Tibial nerve (tissue), 4 donors: ENCODE measurements around the gene PHYHIPL. TPM values are rescaled to one million over a fixed set of nuclear protein-coding genes. Genes with fewer than 3 reads are reported as not detected.

ENCODE experiments used
- DNase-seq, 2 donors: peaks; one replicate each; pipeline ENCODE4 v3.0.0-alpha.2; 2019; ENCODE audit warnings: low spot score in 2 of 2
- H3K27ac ChIP-seq, 4 donors: fragments of 200-600 bp; sonication (generic) in 3 of 4; one replicate each; pipeline ENCODE4 v1.5.1; 2017 to 2019; ENCODE audit warnings: mild to moderate bottlenecking in 1 of 4
- H3K27me3 ChIP-seq, 2 donors: fragments of 200-600 bp; sonication (generic) in 1 of 2; one replicate each; pipeline versions ENCODE4 v1.5.1 to v1.6.0; 2017 to 2019
- H3K36me3 ChIP-seq, 3 donors: fragments of 200-600 bp; sonication (generic); one replicate each; pipeline ENCODE4 v1.5.1; 2018 to 2019
- H3K4me1 ChIP-seq, 4 donors: fragments of 200-600 bp; sonication (generic) in 3 of 4; one replicate each; pipeline ENCODE4 v1.5.1; 2017 to 2019
- H3K4me3 ChIP-seq, 4 donors: fragments of 200-600 bp; sonication (generic) in 3 of 4; one replicate each; pipeline ENCODE4 v1.5.1; 2017 to 2019; ENCODE audit warnings: mild to moderate bottlenecking in 1 of 4, moderate library complexity in 1 of 4
- H3K9me3 ChIP-seq, 4 donors: fragments of 200-600 bp; sonication (generic) in 3 of 4; one replicate each; pipeline ENCODE4 v1.5.1; 2017 to 2019
- CTCF ChIP-seq, 5 experiments: fragments of 200-600 bp in 3 of 5; fragments of 450-650 bp in 2 of 5; sonication (generic) in 3 of 5; IDR thresholded peaks; one replicate each; pipeline ENCODE4 v1.5.1; 2016 to 2019; ENCODE audit warnings: antibody characterized with exemption in 5 of 5, mild to moderate bottlenecking in 3 of 5, moderate library complexity in 2 of 5
- EP300 ChIP-seq, 2 donors: sonication (generic); formaldehyde crosslinking; IDR thresholded peaks; one replicate each; pipeline ENCODE4 v1.6.1; 2017; ENCODE audit warnings: antibody characterized with exemption in 2 of 2, mild to moderate bottlenecking in 1 of 2
- POLR2A ChIP-seq, 2 donors: fragments of 450-650 bp; IDR thresholded peaks; one replicate each; pipeline ENCODE4 v1.6.1; 2017; ENCODE audit warnings: antibody characterized with exemption in 2 of 2, mild to moderate bottlenecking in 2 of 2, moderate library complexity in 2 of 2
- WGBS, 2 donors: methylation state at CpG; one replicate each; pipeline ENCODE4 v1.1.5; 2018; 5-methylcytosine and 5-hydroxymethylcytosine counted together
- total RNA-seq, 4 donors: library from RNA; depleted of rRNA; stranded (reverse); fragments of >200 nt; gene quantifications; one replicate each; pipeline ENCODE4 v1.1.0, GENCODE V29; 2016

Gene PHYHIPL
- total RNA-seq, result under 1 TPM in 1 of 4 donors, not detected in 3; 0.20 TPM

- TF ChIP-seq POLR2A (IDR thresholded peaks at IDR 0.05) (no peak), EP300 (IDR thresholded peaks at IDR 0.05) (no peak), CTCF (IDR thresholded peaks at IDR 0.05) (no peak)
- Histone ChIP-seq H3K4me3 (peak within 1 kb of the TSS; percentile 22 to 50 (median 34)), H3K4me1 (peaks cover 0 to 20% (median 3%) of the 10 kb centered on the region in 4 donors), H3K27ac (no peak within 1 kb of the TSS), H3K36me3 (no peaks in the 10 kb centered on the region), H3K27me3 (peaks cover 0 to 36% of the 10 kb centered on the region in 2 donors), H3K9me3 (no peaks in the 10 kb centered on the region)
- DNase-seq, result no peak
- WGBS, 2 donors, result 2% methylated on average over 38 to 40 of the region's 90 CpGs
Observed at GRCh38 chr10:59176241-59177030, at the start of gene PHYHIPL. Gene PHYHIPL, plus strand, starts transcription at chr10:59176643. Its CDS starts 211 bp downstream, at chr10:59176854.

- H3K4me1 ChIP-seq, result no peaks in the 10 kb centered on the region
- TF ChIP-seq CTCF (IDR thresholded peaks at IDR 0.05), result no peak
- TF ChIP-seq POLR2A (IDR thresholded peaks at IDR 0.05), result no peak
- TF ChIP-seq EP300 (IDR thresholded peaks at IDR 0.05), result no peak
- no peak overlapping the region for H3K4me3 ChIP-seq
- WGBS, 2 donors, result 90 to 98% methylated on average over 3 of the region's 3 CpGs
- no peak overlapping the region for H3K27ac ChIP-seq
- no peaks in the 10 kb centered on the region for H3K36me3 ChIP-seq
- no peaks in the 10 kb centered on the region for H3K27me3 ChIP-seq
- H3K9me3 ChIP-seq, result no peaks in the 10 kb centered on the region
- no peak for DNase-seq
Observed at GRCh38 chr10:59126991-59127390, 49.5 kb upstream of the PHYHIPL start.

DNA sequence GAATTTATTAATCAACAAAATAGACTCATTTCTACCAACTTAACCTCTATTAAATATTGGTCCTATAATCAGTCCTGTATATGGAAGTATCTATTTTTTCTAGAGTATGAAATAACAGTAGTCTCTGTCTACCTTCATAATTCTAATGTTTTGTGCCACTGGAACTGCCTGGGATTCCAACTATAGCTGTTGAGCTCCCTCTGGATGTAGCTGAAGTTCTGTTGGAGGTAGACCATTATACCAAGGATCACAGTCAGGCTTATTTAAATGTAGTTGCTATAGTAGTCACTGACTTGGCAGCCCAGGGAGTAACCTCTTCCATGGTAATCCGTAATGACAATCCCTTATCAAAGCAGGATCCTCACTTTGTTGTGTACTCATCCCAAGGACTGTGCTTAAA, 48.5 kb upstream of the PHYHIPL start:
- Histone ChIP-seq H3K27ac (no peak overlapping the region), H3K27me3 (no peaks in the 10 kb centered on the region), H3K9me3 (no peaks in the 10 kb centered on the region), H3K36me3 (no peaks in the 10 kb centered on the region), H3K4me3 (no peak overlapping the region), H3K4me1 (no peaks in the 10 kb centered on the region)
- DNase-seq, result no peak
- WGBS, 2 donors, result 87 to 96% methylated on average over 1 of the region's 1 CpG
- no peak for TF ChIP-seq EP300 (IDR thresholded peaks at IDR 0.05)
- TF ChIP-seq POLR2A (IDR thresholded peaks at IDR 0.05), result no peak
- TF ChIP-seq CTCF (IDR thresholded peaks at IDR 0.05), result no peak

DNA sequence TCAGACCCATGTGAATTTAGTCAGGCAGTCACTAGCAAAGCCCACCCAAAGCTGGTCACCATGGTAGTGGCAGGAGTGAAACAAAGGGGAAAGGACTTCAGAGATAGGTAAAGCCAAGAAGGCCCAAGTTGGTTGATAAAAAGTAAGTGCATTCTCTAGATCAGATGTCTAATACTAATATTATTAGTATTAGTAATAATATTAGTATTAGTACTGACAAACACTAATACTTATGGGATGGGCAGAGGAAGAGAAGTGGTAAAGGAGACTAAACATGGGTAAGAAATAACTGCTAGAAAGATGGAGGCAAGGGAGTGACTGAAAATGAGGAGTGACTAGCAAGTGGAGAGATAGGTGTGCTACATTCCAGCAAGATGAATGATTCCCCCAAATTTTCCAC, 46.6 kb upstream of the PHYHIPL start:
- no peaks in the 10 kb centered on the region for H3K36me3 ChIP-seq
- no peaks in the 10 kb centered on the region for H3K27me3 ChIP-seq
- no peak for DNase-seq
- H3K4me3 ChIP-seq, result no peak overlapping the region
- no peak for TF ChIP-seq EP300 (IDR thresholded peaks at IDR 0.05)
- TF ChIP-seq CTCF (IDR thresholded peaks at IDR 0.05), result no peak
- no peak for TF ChIP-seq POLR2A (IDR thresholded peaks at IDR 0.05)
- no peak overlapping the region for H3K27ac ChIP-seq
- no peaks in the 10 kb centered on the region for H3K9me3 ChIP-seq
- no peaks in the 10 kb centered on the region for H3K4me1 ChIP-seq

DNA sequence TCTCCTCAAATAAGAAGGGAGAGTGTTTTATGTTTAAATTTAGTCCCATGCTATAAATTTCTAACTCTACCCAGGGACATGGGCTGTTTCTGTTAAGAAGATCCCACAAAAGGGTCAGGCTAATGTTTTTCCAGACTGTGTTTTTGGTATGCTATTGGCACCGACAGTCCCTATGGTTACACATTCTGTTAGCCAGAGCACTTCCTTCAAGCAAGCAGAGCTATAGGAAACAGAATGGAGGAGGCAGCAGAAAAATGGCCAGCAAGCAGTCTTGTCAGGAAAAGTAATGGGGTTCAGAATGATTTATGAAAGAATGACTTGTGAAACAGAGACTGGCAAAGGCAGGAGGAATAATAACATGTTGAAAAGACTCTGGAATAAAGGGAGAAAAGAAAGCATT, 44.8 kb upstream of the PHYHIPL start:
- H3K27me3 ChIP-seq, result no peaks in the 10 kb centered on the region
- no peak overlapping the region for H3K4me3 ChIP-seq
- 7 to 10% methylated on average over 1 of the region's 1 CpG for WGBS, 2 donors
- H3K9me3 ChIP-seq, result no peaks in the 10 kb centered on the region
- DNase-seq, result no peak
- no peaks in the 10 kb centered on the region for H3K4me1 ChIP-seq
- H3K36me3 ChIP-seq, result no peaks in the 10 kb centered on the region
- TF ChIP-seq CTCF (IDR thresholded peaks at IDR 0.05), result no peak
- TF ChIP-seq EP300 (IDR thresholded peaks at IDR 0.05), result no peak
- no peak for TF ChIP-seq POLR2A (IDR thresholded peaks at IDR 0.05)
- H3K27ac ChIP-seq, result no peak overlapping the region
